Thyroid gland (tissue), 4 donors: Measurements from ENCODE around the gene BRAP. TPM values are rescaled to one million over a fixed set of nuclear protein-coding genes. Genes with fewer than 3 reads are reported as not detected.
A peak's percentile ranks its signal among the peaks of the same experiment; 100 is the strongest.
"Not testable (repeated sequence)": the region's sequence is repeated elsewhere in the genome, so short reads cannot be mapped to it uniquely, and the experiment has no call there.

Source experiments
- DNase-seq, 2 donors: peaks; one replicate each; pipeline ENCODE4 v3.0.0-alpha.2; 2019
- H3K27ac ChIP-seq, 3 donors: fragments of 200-600 bp; sonication (generic); 1 replicate in 2 of 3; 2 replicates in 1 of 3; pipeline ENCODE4 v1.5.1; 2016 to 2019; ENCODE audit warnings: mild to moderate bottlenecking in 1 of 3, moderate library complexity in 1 of 3
- H3K27me3 ChIP-seq: fragments of 200-600 bp; sonication (generic); one replicate; pipeline ENCODE4 v1.5.1; 2019
- H3K36me3 ChIP-seq, 2 donors: fragments of 200-600 bp; sonication (generic); one replicate each; pipeline ENCODE4 v1.5.1; 2016 to 2019
- H3K4me1 ChIP-seq, 2 donors: fragments of 200-600 bp; sonication (generic); one replicate each; pipeline ENCODE4 v1.5.1; 2017 to 2019
- H3K4me3 ChIP-seq, 3 donors: fragments of 200-600 bp; sonication (generic); replicated peaks in 1 of 3; 1 replicate in 2 of 3; 2 replicates in 1 of 3; pipeline ENCODE4 v1.5.1; 2016; ENCODE audit warnings: mild to moderate bottlenecking in 1 of 3
- H3K9me3 ChIP-seq: fragments of 200-600 bp; sonication (generic); one replicate; pipeline ENCODE4 v1.5.1; 2017
- POLR2A ChIP-seq, 2 donors: fragments of 450-650 bp; IDR thresholded peaks; one replicate each; pipeline ENCODE4 v1.6.1; 2017; ENCODE audit warnings: antibody characterized with exemption in 2 of 2, mild to moderate bottlenecking in 2 of 2, moderate library complexity in 1 of 2
- WGBS, 2 donors: methylation state at CpG; one replicate each; pipeline ENCODE4 v1.1.5; 2017; 5-methylcytosine and 5-hydroxymethylcytosine counted together
- intact Hi-C: fragments of 100-400 bp; cut with DNase I; formaldehyde crosslinking; loops from one replicate; pipeline ENCODE4 v1.15.1; 2023
- total RNA-seq, 4 donors: library from RNA; depleted of rRNA; stranded (reverse); fragments of >200 nt; gene quantifications; one replicate each; pipeline ENCODE4 v1.2.3, GENCODE V29; 2016
- TF ChIP-seq, protein P1 (sequence below), 6 experiments: fragments of 200-600 bp in 3 of 6; fragments of 450-650 bp in 3 of 6; sonication (generic) in 3 of 6; IDR thresholded peaks; one replicate each; pipeline ENCODE4 v1.5.1; 2016 to 2019; ENCODE audit warnings: antibody characterized with exemption in 6 of 6, mild to moderate bottlenecking in 2 of 6, inconsistent platforms in 1 of 6, moderate library complexity in 1 of 6

BRAP gene
- total RNA-seq, 4 donors from 2014 or later = 18.4 to 23.5 (median 21.9) TPM

DNA sequence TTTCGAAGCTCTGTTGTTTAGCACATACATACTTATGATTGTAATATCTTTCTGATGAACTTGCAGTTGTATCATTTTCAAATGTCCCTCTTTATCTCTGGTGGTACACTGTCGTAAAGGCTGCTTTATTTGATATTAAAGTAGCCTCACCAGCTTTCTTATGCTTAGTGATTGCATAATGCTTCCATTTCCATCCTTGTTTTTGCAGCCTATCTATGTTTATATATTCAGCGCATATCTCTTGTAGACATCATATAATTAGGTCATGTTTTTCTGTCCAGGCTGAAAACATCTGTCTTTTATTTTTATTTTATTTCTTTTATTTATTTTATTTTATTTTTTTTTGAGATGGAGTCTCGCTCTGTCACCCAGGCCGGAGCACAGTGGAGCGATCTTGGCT, 34.7 kb upstream of the BRAP start:
- Histone ChIP-seq H3K27me3 (no peaks in the 10 kb centered on the region), H3K4me3 (no peak overlapping the region), H3K9me3 (no peaks in the 10 kb centered on the region), H3K36me3 (peaks cover 3 to 8% of the 10 kb centered on the region in 2 donors), H3K27ac (no peak overlapping the region), H3K4me1 (peaks cover 0 to 4% of the 10 kb centered on the region in 2 donors)
- intact Hi-C loops = no loop called here
- WGBS, 2 donors = 97% methylated on average over 6 of the region's 6 CpGs
- TF ChIP-seq POLR2A (IDR thresholded peaks at IDR 0.05) = no peak
- TF ChIP-seq, protein P1, sequence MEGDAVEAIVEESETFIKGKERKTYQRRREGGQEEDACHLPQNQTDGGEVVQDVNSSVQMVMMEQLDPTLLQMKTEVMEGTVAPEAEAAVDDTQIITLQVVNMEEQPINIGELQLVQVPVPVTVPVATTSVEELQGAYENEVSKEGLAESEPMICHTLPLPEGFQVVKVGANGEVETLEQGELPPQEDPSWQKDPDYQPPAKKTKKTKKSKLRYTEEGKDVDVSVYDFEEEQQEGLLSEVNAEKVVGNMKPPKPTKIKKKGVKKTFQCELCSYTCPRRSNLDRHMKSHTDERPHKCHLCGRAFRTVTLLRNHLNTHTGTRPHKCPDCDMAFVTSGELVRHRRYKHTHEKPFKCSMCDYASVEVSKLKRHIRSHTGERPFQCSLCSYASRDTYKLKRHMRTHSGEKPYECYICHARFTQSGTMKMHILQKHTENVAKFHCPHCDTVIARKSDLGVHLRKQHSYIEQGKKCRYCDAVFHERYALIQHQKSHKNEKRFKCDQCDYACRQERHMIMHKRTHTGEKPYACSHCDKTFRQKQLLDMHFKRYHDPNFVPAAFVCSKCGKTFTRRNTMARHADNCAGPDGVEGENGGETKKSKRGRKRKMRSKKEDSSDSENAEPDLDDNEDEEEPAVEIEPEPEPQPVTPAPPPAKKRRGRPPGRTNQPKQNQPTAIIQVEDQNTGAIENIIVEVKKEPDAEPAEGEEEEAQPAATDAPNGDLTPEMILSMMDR (IDR thresholded peaks at IDR 0.05) = no peak
- no peak for DNase-seq

DNA sequence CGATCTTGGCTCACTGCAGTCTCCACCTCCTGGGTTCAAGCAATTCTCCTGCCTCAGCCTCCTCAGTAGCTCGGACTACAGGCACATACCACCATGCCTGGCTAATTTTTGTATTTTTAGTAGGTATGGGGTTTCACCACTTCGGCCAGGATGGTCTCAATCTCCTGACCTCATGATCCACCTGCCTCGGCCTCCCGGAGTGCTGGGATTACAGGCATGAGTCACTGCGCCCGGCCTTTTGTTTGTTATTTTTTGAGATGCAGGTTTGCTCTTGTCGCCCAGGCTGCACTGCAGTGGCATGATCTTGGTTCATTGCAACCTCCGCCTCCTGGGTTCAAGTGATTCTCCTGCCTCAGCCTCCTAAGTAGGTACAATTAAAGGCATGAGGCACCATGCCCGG, 33.6 kb upstream of the BRAP start:
- intact Hi-C loops, H3K4me1 ChIP-seq, H3K9me3 ChIP-seq, H3K27ac ChIP-seq, H3K4me3 ChIP-seq, DNase-seq, H3K36me3 ChIP-seq, H3K27me3 ChIP-seq: not testable (repeated sequence)
- WGBS, 2 donors = 93 to 97% methylated on average over 10 of the region's 10 CpGs

DNA sequence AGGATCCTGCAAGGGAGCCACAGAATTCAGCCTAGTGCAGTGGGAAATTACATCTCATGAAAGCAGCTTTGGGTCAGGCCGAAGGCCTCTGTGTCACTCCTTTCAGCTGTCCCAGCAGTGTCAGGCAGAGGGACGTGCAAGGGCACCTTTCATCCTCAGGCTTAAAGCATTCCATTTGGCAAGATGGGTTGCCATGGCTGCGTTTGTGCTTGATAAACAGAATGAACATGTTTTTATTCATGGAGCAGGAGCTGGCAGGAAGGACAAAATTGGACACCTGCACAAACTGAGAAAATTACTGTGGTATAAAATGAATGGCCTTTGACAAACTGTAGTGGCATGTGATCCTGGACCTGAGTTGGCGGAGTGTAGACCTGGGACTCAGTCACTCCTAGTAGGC, 29.5 kb upstream of the BRAP start:
- peaks cover 0 to 4% of the 10 kb centered on the region in 2 donors for H3K4me1 ChIP-seq
- 43% methylated on average over 4 of the region's 4 CpGs for WGBS, 2 donors
- no peak overlapping the region for H3K27ac ChIP-seq
- peaks cover 10 to 20% of the 10 kb centered on the region in 2 donors for H3K36me3 ChIP-seq
- H3K4me3 ChIP-seq = no peak overlapping the region
- no peaks in the 10 kb centered on the region for H3K9me3 ChIP-seq
- TF ChIP-seq, protein P1 (IDR thresholded peaks at IDR 0.05) = no peak
- no peak for TF ChIP-seq POLR2A (IDR thresholded peaks at IDR 0.05)
- no peaks in the 10 kb centered on the region for H3K27me3 ChIP-seq
- intact Hi-C loops = no loop called here
- peak; percentile 46 to 65 for DNase-seq

DNA sequence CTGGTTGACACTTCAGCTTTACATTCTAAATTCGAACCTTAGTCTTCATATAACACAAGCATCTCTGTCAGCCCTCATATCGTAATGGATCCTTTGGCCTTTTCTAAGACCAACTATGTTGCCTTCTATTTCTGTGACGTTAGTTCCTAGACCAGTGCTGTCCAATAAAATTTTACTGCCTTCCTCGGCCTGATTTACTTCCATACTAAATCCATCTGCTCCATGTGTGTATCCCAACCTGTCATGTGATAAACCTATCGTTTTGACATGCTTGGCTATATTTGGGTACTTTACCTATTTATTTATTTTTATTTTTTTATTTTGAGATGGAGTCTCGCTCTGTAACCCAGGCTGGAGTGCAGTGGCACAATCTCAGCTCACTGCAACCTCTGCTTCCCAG, 20.4 kb upstream of the BRAP start:
- TF ChIP-seq POLR2A (IDR thresholded peaks at IDR 0.05) = no peak
- TF ChIP-seq, protein P1 (IDR thresholded peaks at IDR 0.05) = no peak

DNA sequence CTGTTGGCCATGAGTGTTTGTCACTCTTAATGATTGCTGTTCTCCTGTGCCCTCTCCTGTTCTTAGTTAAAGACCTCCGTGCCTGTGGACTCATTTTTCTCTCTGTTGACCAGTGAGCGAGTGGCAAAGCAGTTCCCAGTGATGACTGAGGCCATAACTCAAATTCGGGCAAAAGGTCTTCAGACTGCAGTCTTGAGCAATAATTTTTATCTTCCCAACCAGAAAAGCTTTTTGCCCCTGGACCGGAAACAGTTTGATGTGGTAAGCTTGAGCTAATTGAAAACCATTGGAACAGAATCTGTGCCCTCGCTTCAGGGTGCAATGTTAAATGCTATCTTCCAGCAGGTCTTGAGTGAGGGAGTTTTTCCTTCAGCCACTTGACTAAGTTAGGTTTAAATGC, 19.9 kb upstream of the BRAP start:
- Histone ChIP-seq H3K27me3 (no peaks in the 10 kb centered on the region), H3K36me3 (peaks cover 15 to 36% of the 10 kb centered on the region in 2 donors), H3K9me3 (no peaks in the 10 kb centered on the region), H3K4me3 (no peak overlapping the region), H3K4me1 (no peaks in the 10 kb centered on the region), H3K27ac (no peak overlapping the region)
- TF ChIP-seq, protein P1 (IDR thresholded peaks at IDR 0.05) = no peak
- no peak for TF ChIP-seq POLR2A (IDR thresholded peaks at IDR 0.05)
- no peak for DNase-seq
- WGBS, 2 donors = 91 to 93% methylated on average over 5 of the region's 5 CpGs
- intact Hi-C loops = no loop called here

More for the DNA sequence above, 20.4 kb upstream of the BRAP start:
- Histone ChIP-seq H3K9me3 (no peaks in the 10 kb centered on the region), H3K4me3 (no peak overlapping the region), H3K27ac (no peak overlapping the region), H3K4me1 (no peaks in the 10 kb centered on the region), H3K27me3 (no peaks in the 10 kb centered on the region), H3K36me3 (peaks cover 19 to 34% of the 10 kb centered on the region in 2 donors)
- DNase-seq = no peak
- intact Hi-C loops = no loop called here
- WGBS, 2 donors = 91 to 93% methylated on average over 6 of the region's 6 CpGs

DNA sequence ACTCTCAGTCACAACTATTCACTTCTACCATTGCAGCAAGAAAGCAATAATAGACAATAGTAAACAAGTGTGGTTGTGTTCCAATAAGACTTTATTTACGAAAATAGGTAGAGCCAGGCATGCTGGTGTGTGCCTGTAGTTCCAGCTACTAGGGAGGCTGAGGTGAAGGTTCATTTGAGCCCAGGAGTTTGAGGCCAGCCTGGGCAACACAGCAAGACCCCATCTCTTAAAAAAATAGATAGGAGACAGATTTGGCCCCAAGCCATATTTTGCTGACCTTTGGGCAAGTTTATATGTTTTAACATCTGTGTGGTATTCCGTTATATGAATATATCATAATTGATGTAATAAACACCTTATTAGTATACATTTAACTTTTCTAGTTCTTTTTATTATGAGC, 14.2 kb upstream of the BRAP start:
- H3K27me3 ChIP-seq = no peaks in the 10 kb centered on the region
- H3K4me1 ChIP-seq = no peaks in the 10 kb centered on the region
- DNase-seq = no peak
- WGBS, 2 donors = 92 to 93% methylated on average over 2 of the region's 2 CpGs
- TF ChIP-seq, protein P1 (IDR thresholded peaks at IDR 0.05) = no peak
- TF ChIP-seq POLR2A (IDR thresholded peaks at IDR 0.05) = no peak
- H3K9me3 ChIP-seq = no peaks in the 10 kb centered on the region
- intact Hi-C loops = no loop called here
- H3K27ac ChIP-seq = no peak overlapping the region
- H3K36me3 ChIP-seq = peaks cover 1 to 39% of the 10 kb centered on the region in 2 donors
- no peak overlapping the region for H3K4me3 ChIP-seq
